KMS-11 (cell line): Measurements from ENCODE around the gene TCF4.

Experiments used
- H2AFZ ChIP-seq: fragments of 200-600 bp; sonication (generic); 2 replicates; pipeline ENCODE4 v1.6.1; 2016; ENCODE audit warnings: antibody characterized with exemption, mixed run types, low read depth
- H3K27ac ChIP-seq: fragments of 200-600 bp; sonication (generic); 2 replicates; pipeline ENCODE4 v1.6.1; 2016; ENCODE audit warnings: mild to moderate bottlenecking, mixed run types
- H3K27me3 ChIP-seq: fragments of 200-600 bp; sonication (generic); 2 replicates; pipeline ENCODE4 v1.6.1; 2017; ENCODE audit warnings: mild to moderate bottlenecking, low read depth, mixed run types, moderate library complexity; ENCODE audit not compliant: insufficient read depth
- H3K36me3 ChIP-seq: fragments of 200-600 bp; sonication (generic); 2 replicates; pipeline ENCODE4 v1.6.1; 2017; ENCODE audit warnings: mild to moderate bottlenecking, mixed run types; ENCODE audit not compliant: insufficient read depth
- H3K4me1 ChIP-seq: fragments of 200-600 bp; sonication (generic); 2 replicates; pipeline ENCODE4 v1.6.1; 2016; ENCODE audit warnings: mild to moderate bottlenecking, low read depth, mixed run types; ENCODE audit not compliant: poor library complexity, severe bottlenecking
- H3K4me2 ChIP-seq: fragments of 200-600 bp; sonication (generic); 2 replicates; pipeline ENCODE4 v1.7.0; 2016; ENCODE audit warnings: mild to moderate bottlenecking, mixed run types
- H3K4me3 ChIP-seq: fragments of 200-600 bp; sonication (generic); IDR thresholded peaks from 2 replicates; pipeline ENCODE4 v1.6.1; 2017; ENCODE audit warnings: low read depth, low read length, mixed read lengths; ENCODE audit not compliant: insufficient read depth
- H3K79me2 ChIP-seq: fragments of 200-600 bp; sonication (generic); 2 replicates; pipeline ENCODE4 v1.6.1; 2016; ENCODE audit warnings: low read depth, mixed run types; ENCODE audit not compliant: insufficient read depth
- H3K9ac ChIP-seq: fragments of 200-600 bp; sonication (generic); 2 replicates; pipeline ENCODE4 v1.6.1; 2016; ENCODE audit warnings: mild to moderate bottlenecking, mixed run types
- H4K20me1 ChIP-seq: fragments of 200-600 bp; sonication (generic); 2 replicates; pipeline ENCODE4 v1.6.1; 2016; ENCODE audit warnings: mild to moderate bottlenecking, mixed run types; ENCODE audit not compliant: insufficient read depth
- CTCF ChIP-seq: fragments of 200-600 bp; sonication (generic); conservative IDR thresholded peaks from 2 replicates; pipeline ENCODE4 v1.6.1; 2017; ENCODE audit warnings: low read depth, mild to moderate bottlenecking, antibody characterized with exemption, low read length, moderate library complexity, mixed read lengths

Gene TCF4

GRCh38 chr18:55353806-55354205 lies 234.2 kb downstream of the TCF4 start:
- no peak for TF ChIP-seq CTCF
- no peaks in the 10 kb centered on the region for H3K79me2 ChIP-seq
- no peak overlapping the region for H3K4me2 ChIP-seq
- H3K36me3 ChIP-seq: no peaks in the 10 kb centered on the region
- H2AFZ ChIP-seq: no peak overlapping the region
- no peak overlapping the region for H3K9ac ChIP-seq
- no peak overlapping the region for H3K4me3 ChIP-seq
- H3K27me3 ChIP-seq: no peaks in the 10 kb centered on the region
- H3K27ac ChIP-seq: no peak overlapping the region
- H3K4me1 ChIP-seq: peaks cover 21% of the 10 kb centered on the region
- H4K20me1 ChIP-seq: no peaks in the 10 kb centered on the region

- Histone ChIP-seq H3K36me3 (no peaks in the 10 kb centered on the region), H2AFZ (no peak overlapping the region), H3K27ac (no peak overlapping the region), H3K4me2 (no peak overlapping the region), H3K9ac (no peak overlapping the region), H4K20me1 (no peaks in the 10 kb centered on the region), H3K4me1 (peaks cover 21% of the 10 kb centered on the region), H3K79me2 (no peaks in the 10 kb centered on the region), H3K4me3 (no peak overlapping the region), H3K27me3 (no peaks in the 10 kb centered on the region)
- TF ChIP-seq CTCF: no peak
Measured at GRCh38 chr18:55353391-55353790, 234.6 kb downstream of the TCF4 start.

GRCh38 chr18:55351980-55352714 lies 235.8 kb downstream of the TCF4 start:
- Histone ChIP-seq H3K36me3 (no peaks in the 10 kb centered on the region), H3K4me1 (peaks cover 21% of the 10 kb centered on the region), H3K4me2 (no peak overlapping the region), H2AFZ (no peak overlapping the region), H3K27me3 (no peaks in the 10 kb centered on the region), H3K9ac (no peak overlapping the region), H4K20me1 (no peaks in the 10 kb centered on the region), H3K79me2 (no peaks in the 10 kb centered on the region), H3K27ac (no peak overlapping the region), H3K4me3 (no peak overlapping the region)
- TF ChIP-seq CTCF: no peak

DNA sequence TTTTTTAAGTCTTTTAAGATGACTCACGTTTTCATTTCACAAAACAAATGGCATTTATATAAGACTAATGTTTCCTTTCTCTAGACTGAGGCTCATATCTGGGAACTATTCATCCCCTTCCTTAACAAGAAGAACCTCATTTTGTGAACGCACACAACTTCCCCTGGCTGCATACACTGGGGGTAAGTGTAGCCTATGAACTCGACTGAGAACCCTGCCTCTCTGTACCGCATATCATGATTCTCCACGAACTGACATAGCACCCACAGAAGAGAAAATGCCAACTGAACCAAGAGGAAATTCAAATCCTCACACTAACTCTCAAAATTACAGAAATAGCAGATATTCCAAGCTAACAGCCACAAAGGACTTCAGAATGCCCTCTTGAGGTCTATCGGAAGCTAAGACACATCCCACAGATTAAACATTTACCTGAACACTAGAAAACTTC lies 236.7 kb downstream of the TCF4 start:
- TF ChIP-seq CTCF: no peak
- H3K79me2 ChIP-seq: no peaks in the 10 kb centered on the region
- H3K4me2 ChIP-seq: no peak overlapping the region
- peaks cover 20% of the 10 kb centered on the region for H3K4me1 ChIP-seq
- H4K20me1 ChIP-seq: no peaks in the 10 kb centered on the region
- H3K27ac ChIP-seq: no peak overlapping the region
- H3K4me3 ChIP-seq: no peak overlapping the region
- no peaks in the 10 kb centered on the region for H3K36me3 ChIP-seq
- H2AFZ ChIP-seq: no peak overlapping the region
- H3K27me3 ChIP-seq: no peaks in the 10 kb centered on the region
- no peak overlapping the region for H3K9ac ChIP-seq
